Measurements from ENCODE around the gene LRRN2.
"Not testable (repeated sequence)": the region's sequence is repeated elsewhere in the genome, so short reads cannot be mapped to it uniquely, and the experiment has no call there.

LRRN2 gene

GRCh38 chr1:204711947-204712701, 26.6 kb upstream of the LRRN2 start:
- no peak for DNase-seq

GRCh38 chr1:204711103-204711946, 25.8 kb upstream of the LRRN2 start:
- no peak for DNase-seq

- DNase-seq: no peak
Observed at GRCh38 chr1:204709960-204710912, 24.7 kb upstream of the LRRN2 start.

- DNase-seq: no peak
Observed at GRCh38 chr1:204709021-204709420, 23.5 kb upstream of the LRRN2 start.

GRCh38 chr1:204706838-204707509, 21.4 kb upstream of the LRRN2 start:
- DNase-seq: peak; percentile 23

GRCh38 chr1:204705888-204706837, 20.6 kb upstream of the LRRN2 start:
- DNase-seq: no peak

- no peak for DNase-seq
Observed at GRCh38 chr1:204705493-204705811, 19.9 kb upstream of the LRRN2 start.

- DNase-seq: no peak
Observed at GRCh38 chr1:204704794-204705492, 19.4 kb upstream of the LRRN2 start.

GRCh38 chr1:204703826-204704612, 18.5 kb upstream of the LRRN2 start:
- DNase-seq: no peak

GRCh38 chr1:204703268-204703664, 17.7 kb upstream of the LRRN2 start:
- no peak for DNase-seq

- DNase-seq: no peak
Observed at GRCh38 chr1:204702552-204703267, 17.2 kb upstream of the LRRN2 start.

- DNase-seq: no peak
Observed at GRCh38 chr1:204701229-204701628, 15.7 kb upstream of the LRRN2 start.

- no peak for DNase-seq
Observed at GRCh38 chr1:204697893-204698292, 12.4 kb upstream of the LRRN2 start.

- DNase-seq: no peak
Observed at GRCh38 chr1:204696606-204697005, 11.1 kb upstream of the LRRN2 start.

GRCh38 chr1:204695692-204696091, 10.2 kb upstream of the LRRN2 start:
- DNase-seq: no peak

- no peak for DNase-seq
Observed at GRCh38 chr1:204694145-204694544, 8.6 kb upstream of the LRRN2 start.

GRCh38 chr1:204692841-204693356, 7.4 kb upstream of the LRRN2 start:
- DNase-seq: no peak

GRCh38 chr1:204692325-204692840, 6.8 kb upstream of the LRRN2 start:
- no peak for DNase-seq

GRCh38 chr1:204691328-204691730, 5.8 kb upstream of the LRRN2 start:
- DNase-seq: not testable (repeated sequence)
